Adipose tissue (tissue), 3 donors: ENCODE measurements around the gene SYNPO2L. TPM values are rescaled to one million over a fixed set of nuclear protein-coding genes. Genes with fewer than 3 reads are reported as not detected.
"Not testable (repeated sequence)": the region's sequence is repeated elsewhere in the genome, so short reads cannot be mapped to it uniquely, and the experiment has no call there.

Experiments used
- H3K27ac ChIP-seq: one replicate; pipeline ENCODE4 v1.5.1; 2013; ENCODE audit warnings: low read depth, low read length
- WGBS, 3 donors: extraction: QIAGEN DNeasy Blood & Tissue Kit; methylation state at CpG; one replicate each; pipeline ENCODE4 v1.1.7; 2013; 5-methylcytosine and 5-hydroxymethylcytosine counted together
- polyA plus RNA-seq, 3 donors: library from polyadenylated mRNA; stranded (reverse); fragments of 200-250 nt; gene quantifications; one replicate each; pipeline ENCODE4 v1.2.3, GENCODE V29; 2013
- donor health status: healthy with polysubstance abuse.
- donor health status: Bipolar disorder and iron deficiency.
- donor health status: healthy.

Gene SYNPO2L, protein sequence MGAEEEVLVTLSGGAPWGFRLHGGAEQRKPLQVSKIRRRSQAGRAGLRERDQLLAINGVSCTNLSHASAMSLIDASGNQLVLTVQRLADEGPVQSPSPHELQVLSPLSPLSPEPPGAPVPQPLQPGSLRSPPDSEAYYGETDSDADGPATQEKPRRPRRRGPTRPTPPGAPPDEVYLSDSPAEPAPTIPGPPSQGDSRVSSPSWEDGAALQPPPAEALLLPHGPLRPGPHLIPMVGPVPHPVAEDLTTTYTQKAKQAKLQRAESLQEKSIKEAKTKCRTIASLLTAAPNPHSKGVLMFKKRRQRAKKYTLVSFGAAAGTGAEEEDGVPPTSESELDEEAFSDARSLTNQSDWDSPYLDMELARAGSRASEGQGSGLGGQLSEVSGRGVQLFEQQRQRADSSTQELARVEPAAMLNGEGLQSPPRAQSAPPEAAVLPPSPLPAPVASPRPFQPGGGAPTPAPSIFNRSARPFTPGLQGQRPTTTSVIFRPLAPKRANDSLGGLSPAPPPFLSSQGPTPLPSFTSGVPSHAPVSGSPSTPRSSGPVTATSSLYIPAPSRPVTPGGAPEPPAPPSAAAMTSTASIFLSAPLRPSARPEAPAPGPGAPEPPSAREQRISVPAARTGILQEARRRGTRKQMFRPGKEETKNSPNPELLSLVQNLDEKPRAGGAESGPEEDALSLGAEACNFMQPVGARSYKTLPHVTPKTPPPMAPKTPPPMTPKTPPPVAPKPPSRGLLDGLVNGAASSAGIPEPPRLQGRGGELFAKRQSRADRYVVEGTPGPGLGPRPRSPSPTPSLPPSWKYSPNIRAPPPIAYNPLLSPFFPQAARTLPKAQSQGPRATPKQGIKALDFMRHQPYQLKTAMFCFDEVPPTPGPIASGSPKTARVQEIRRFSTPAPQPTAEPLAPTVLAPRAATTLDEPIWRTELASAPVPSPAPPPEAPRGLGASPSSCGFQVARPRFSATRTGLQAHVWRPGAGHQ
- polyA plus RNA-seq = under 1 TPM; 0.01 to 0.11 (median 0.07) TPM

DNA sequence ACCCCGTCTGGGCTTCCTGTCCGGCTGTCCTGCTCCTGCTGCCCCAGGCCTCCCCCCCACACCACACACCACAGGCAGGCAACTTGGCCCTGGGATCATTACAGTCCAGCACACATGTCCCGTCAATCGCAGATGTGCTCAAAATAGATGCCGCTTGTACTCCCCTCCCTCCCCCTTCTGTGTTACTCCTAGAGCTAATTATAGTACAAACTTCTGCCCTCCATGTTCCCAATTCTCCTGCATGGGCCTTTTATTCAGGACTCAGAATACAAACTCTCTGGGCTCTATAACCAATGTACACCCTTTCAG lies at the start of gene SYNPO2L:
Gene SYNPO2L (minus strand): TSS at position 40 of the 309 bp plus-strand sequence. CDS start 107 bp downstream, outside the sequence.
- 65 to 73% (median 67%) methylated on average over 5 of the region's 5 CpGs for WGBS, 3 donors
- no peak within 1 kb of the TSS for H3K27ac ChIP-seq

GRCh38 chr10:73703924-73704323 lies 48.1 kb upstream of the SYNPO2L start:
- H3K27ac ChIP-seq = not testable (repeated sequence)

DNA sequence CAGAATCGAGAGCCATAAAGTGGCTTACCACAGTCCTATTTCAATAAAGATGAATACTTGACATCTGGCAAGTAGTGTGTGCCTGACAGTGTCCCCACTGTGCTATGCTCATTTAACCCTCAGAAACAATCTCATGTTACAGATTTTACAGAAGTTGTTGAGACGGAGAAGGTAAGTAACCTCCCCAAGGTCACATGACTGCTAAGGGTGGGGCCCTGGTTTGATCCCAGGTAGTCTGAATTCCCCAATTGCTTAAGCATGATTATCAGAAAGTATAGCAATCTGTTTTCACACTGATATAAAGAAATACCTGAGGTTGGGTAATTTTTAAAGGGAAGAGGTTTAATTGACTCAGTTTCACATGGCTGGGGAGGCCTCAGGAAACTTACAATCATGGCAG lies 43.0 kb upstream of the SYNPO2L start:
- 84 to 92% (median 89%) methylated on average over 2 of the region's 2 CpGs for WGBS, 3 donors
- H3K27ac ChIP-seq = not testable (repeated sequence)

DNA sequence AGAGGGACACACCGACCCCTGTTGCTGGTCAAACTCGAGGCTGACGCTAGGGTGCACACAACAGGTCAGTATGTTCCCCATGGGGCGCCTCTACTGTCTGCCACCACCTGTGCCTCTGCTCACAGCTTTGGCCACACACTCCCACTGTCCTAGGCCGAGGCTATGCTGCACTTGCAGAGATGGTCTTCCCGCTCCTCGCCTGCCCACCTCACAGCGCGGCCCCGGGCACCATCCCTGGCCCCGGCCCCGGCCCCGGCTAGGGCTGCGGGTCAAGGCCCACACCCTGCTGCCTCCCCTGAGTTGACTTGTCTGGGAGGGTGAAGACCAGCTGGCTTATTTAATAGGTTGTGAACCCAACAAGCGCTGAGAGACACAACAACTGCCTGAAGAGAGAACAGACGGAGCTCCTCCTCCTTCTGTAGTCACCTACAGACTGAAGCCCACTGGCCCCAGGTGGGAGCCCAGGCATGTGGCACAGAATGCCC lies 41.9 kb upstream of the SYNPO2L start, which contains the start of gene AGAP5:
Gene AGAP5 (minus strand): TSS at position 435 of the 485 bp plus-strand sequence. CDS start 354 bp downstream, at position 81.
- 93 to 96% (median 95%) methylated on average over 12 to 16 of the region's 16 CpGs for WGBS, 3 donors
- not testable (repeated sequence) for H3K27ac ChIP-seq

DNA sequence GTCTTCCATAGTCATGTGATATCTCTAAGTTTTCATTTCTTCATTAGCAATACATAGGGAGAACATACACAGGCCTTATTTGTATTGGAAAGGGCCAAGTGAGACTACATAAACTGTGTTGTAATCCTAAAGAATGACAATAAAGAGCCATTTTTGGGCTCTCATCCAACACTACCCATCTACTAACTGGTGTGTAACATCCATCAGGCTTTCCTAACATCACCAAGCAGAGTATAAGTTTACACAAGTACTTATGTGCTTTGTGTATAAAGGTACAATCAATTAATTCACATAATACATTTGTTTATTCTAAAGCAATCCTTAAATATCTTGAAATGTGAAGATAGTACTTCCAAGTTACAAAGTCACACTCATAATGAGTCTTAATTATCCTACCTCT lies 39.5 kb upstream of the SYNPO2L start:
- not testable (repeated sequence) for H3K27ac ChIP-seq

GRCh38 chr10:73690755-73691154 lies 34.9 kb upstream of the SYNPO2L start:
- 86 to 97% (median 94%) methylated on average over 6 of the region's 6 CpGs for WGBS, 3 donors

DNA sequence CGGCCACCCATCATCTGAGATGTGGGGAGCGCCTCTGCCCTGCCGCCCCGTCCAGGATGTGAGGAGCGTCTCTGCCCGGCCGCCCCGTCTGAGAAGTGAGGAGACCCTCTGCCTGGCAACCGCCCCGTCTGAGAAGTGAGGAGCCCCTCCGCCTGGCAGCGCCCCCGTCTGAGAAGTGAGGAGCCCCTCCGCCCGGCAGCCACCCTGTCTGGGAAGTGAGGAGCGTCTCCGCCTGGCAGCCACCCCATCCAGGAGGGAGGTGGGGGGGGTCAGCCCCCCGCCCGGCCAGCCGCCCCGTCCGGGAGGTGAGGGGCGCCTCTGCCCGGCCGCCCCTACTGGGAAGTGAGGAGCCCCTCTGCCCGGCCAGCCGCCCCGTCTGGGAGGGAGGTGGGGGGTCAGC lies 33.8 kb upstream of the SYNPO2L start:
- not testable (repeated sequence) for H3K27ac ChIP-seq
- 95 to 100% (median 98%) methylated on average over 7 to 25 of the region's 28 CpGs for WGBS, 3 donors

More at GRCh38 chr10:73690755-73691154, 34.9 kb upstream of the SYNPO2L start:
- not testable (repeated sequence) for H3K27ac ChIP-seq

- H3K27ac ChIP-seq = not testable (repeated sequence)
- 80 to 93% (median 83%) methylated on average over 1 of the region's 1 CpG for WGBS, 3 donors
Observed at GRCh38 chr10:73687641-73688040, 31.8 kb upstream of the SYNPO2L start.

DNA sequence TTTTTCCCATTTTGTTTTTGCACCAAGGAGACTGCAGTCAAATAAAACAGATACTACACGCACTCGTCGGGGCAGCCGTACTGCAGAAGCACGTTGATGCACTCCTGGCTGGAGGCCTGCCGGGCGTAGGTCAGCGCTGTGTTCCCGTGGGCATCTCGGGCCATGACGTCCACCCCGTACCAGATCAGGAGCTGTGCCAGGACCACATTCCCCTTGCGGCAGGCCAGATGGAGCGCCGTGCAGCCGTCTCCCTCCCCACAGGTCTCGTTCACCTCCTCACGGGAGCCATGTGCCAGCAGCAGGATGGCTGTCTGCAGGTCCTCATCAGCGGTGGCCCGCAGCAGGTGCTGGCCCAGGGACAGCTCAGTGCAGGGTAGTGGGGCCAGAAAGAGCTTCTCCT lies 18.7 kb upstream of the SYNPO2L start:
- not testable (repeated sequence) for H3K27ac ChIP-seq
- WGBS, 3 donors = 68 to 93% (median 91%) methylated on average over 5 to 14 of the region's 20 CpGs

- WGBS, 3 donors = 81 to 97% (median 91%) methylated on average over 3 of the region's 4 CpGs
- not testable (repeated sequence) for H3K27ac ChIP-seq
Observed at GRCh38 chr10:73668378-73668777, 12.5 kb upstream of the SYNPO2L start.

DNA sequence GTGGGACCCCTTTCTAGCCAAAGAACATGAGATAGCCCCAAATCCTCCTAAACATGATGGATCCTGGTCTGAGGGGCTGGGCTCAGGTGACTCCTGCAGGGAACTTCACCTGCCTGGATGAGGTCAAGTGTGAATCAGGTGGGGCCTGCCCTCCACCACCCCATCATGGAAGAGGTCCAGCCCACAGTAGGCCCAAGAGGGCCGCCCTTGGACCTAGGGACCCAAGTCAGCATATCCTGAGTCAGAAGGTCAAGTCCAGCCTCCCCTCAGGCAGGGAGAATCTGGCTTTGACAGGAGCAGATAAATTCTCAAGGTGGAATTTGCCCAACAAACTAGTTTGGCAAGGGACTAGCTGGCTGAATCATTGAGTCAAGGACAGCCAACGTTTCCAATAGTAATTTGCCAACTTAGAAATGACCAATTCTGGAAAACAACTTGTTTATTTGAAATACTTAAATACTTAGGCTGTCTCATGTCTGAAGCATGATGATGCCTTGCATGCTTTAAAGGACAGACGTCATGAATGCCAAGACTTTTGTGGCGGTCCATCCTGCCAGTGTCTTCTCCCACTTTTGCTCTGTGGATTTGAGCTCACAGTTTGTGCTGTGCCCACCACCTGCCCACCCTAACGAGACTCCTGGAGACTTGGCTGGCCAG lies 10.5 kb upstream of the SYNPO2L start:
- H3K27ac ChIP-seq = not testable (repeated sequence)
- WGBS, 3 donors = 42 to 72% (median 65%) methylated on average over 4 of the region's 5 CpGs

DNA sequence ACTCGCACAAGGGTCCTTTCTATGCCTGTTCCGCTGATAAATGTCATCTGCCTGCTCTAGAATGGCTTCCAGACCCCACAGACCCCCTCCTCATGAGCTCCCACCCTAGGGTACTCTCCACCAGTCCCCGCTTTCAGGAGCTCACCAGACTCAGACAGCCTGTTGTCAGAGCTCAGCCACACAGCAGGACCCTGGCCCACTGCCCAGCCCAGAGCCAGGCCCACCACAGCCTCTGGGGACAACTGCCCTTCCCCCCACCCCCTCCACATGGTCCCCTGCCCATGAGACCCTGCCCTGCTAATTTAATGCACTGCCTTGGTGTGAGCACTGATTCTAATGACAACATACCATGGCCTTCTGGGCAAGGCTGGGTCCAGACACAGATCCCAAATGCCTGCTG lies 9.8 kb upstream of the SYNPO2L start:
- not testable (repeated sequence) for H3K27ac ChIP-seq
- 77 to 95% (median 93%) methylated on average over 2 to 3 of the region's 3 CpGs for WGBS, 3 donors

GRCh38 chr10:73664156-73665040 lies 8.6 kb upstream of the SYNPO2L start:
- not testable (repeated sequence) for H3K27ac ChIP-seq
- WGBS, 3 donors = 80 to 84% (median 83%) methylated on average over 11 to 13 of the region's 13 CpGs

- WGBS, 3 donors = 68 to 84% (median 83%) methylated on average over 9 to 10 of the region's 10 CpGs
- H3K27ac ChIP-seq = not testable (repeated sequence)
Observed at GRCh38 chr10:73663621-73664020, 7.8 kb upstream of the SYNPO2L start.

- not testable (repeated sequence) for H3K27ac ChIP-seq
- WGBS, 3 donors = 80 to 86% (median 85%) methylated on average over 7 of the region's 7 CpGs
Observed at GRCh38 chr10:73662705-73663104, 6.9 kb upstream of the SYNPO2L start.

- 60 to 86% (median 68%) methylated on average over 12 of the region's 12 CpGs for WGBS, 3 donors
Observed at GRCh38 chr10:73655257-73655989, 406 bp downstream of the SYNPO2L start.

GRCh38 chr10:73653701-73654100 lies 2.1 kb downstream of the SYNPO2L start:
- 64 to 72% (median 68%) methylated on average over 3 of the region's 3 CpGs for WGBS, 3 donors
- no peak overlapping the region for H3K27ac ChIP-seq

More at GRCh38 chr10:73655257-73655989, 406 bp downstream of the SYNPO2L start:
- no peak overlapping the region for H3K27ac ChIP-seq
